Neural progenitor cell (in vitro differentiated cells): ENCODE results near the gene GSTM3. TPM values are rescaled to one million over a fixed set of nuclear protein-coding genes. Genes with fewer than 3 reads are reported as not detected.

Experiments
- DNase-seq: peaks from one replicate; pipeline ENCODE4 v3.0.0-alpha.2; 2016; ENCODE audit warnings: low spot score
- H2AFZ ChIP-seq: fragments of 200-600 bp; sonication (generic); replicated peaks from 2 replicates; pipeline ENCODE4 v1.6.1; 2016; ENCODE audit warnings: antibody characterized with exemption
- H3F3A ChIP-seq: fragments of 200-600 bp; sonication (generic); 2 replicates; pipeline ENCODE4 v1.6.1; 2016; ENCODE audit warnings: antibody characterized with exemption, low read depth
- H3K27ac ChIP-seq: fragments of 200-600 bp; sonication (generic); 2 replicates; pipeline ENCODE4 v1.5.1; 2016; ENCODE audit warnings: mild to moderate bottlenecking
- H3K27me3 ChIP-seq: fragments of 200-600 bp; sonication (generic); 2 replicates; pipeline ENCODE4 v1.6.1; 2016; ENCODE audit warnings: mild to moderate bottlenecking, moderate library complexity
- H3K36me3 ChIP-seq: fragments of 200-600 bp; sonication (generic); 2 replicates; pipeline ENCODE4 v1.5.1; 2016
- H3K4me1 ChIP-seq: fragments of 200-600 bp; sonication (generic); 2 replicates; pipeline ENCODE4 v1.6.1; 2016; ENCODE audit warnings: mixed run types
- H3K4me2 ChIP-seq: fragments of 200-600 bp; sonication (generic); 2 replicates; pipeline ENCODE4 v1.6.1; 2016
- H3K4me3 ChIP-seq: fragments of 200-600 bp; sonication (generic); 2 replicates; pipeline ENCODE4 v1.5.1; 2016
- H3K79me2 ChIP-seq: fragments of 200-600 bp; sonication (generic); 2 replicates; pipeline ENCODE4 v1.6.1; 2016; ENCODE audit warnings: low read depth
- H3K9ac ChIP-seq: fragments of 200-600 bp; sonication (generic); 2 replicates; pipeline ENCODE4 v1.6.1; 2016
- H3K9me3 ChIP-seq: fragments of 200-600 bp; sonication (generic); 2 replicates; pipeline ENCODE4 v1.5.1; 2016; ENCODE audit warnings: low read depth
- H4K20me1 ChIP-seq: fragments of 200-600 bp; sonication (generic); 2 replicates; pipeline ENCODE4 v1.6.1; 2016; ENCODE audit warnings: low read depth
- H3K27ac Mint-ChIP-seq: 3 replicates; pipeline ENCODE4 v1.8.0; 2021; ENCODE audit warnings: mixed read lengths
- H3K27me3 Mint-ChIP-seq: 2 replicates; pipeline ENCODE4 v1.8.0; 2022; ENCODE audit warnings: low read depth, mild to moderate bottlenecking, inconsistent platforms, moderate library complexity, mixed read lengths; ENCODE audit not compliant: insufficient read depth
- H3K36me3 Mint-ChIP-seq: 3 replicates; pipeline ENCODE4 v1.8.0; 2021; ENCODE audit warnings: mixed read lengths
- H3K4me1 Mint-ChIP-seq: 3 replicates; pipeline ENCODE4 v1.8.0; 2021; ENCODE audit warnings: mixed read lengths
- H3K4me3 Mint-ChIP-seq: 3 replicates; pipeline ENCODE4 v1.8.0; 2021; ENCODE audit warnings: mild to moderate bottlenecking, moderate library complexity, mixed read lengths
- H3K9me3 Mint-ChIP-seq: 3 replicates; pipeline ENCODE4 v1.8.0; 2020; ENCODE audit warnings: mixed read lengths
- CTCF ChIP-seq: fragments of 200-600 bp; sonication (generic); IDR thresholded peaks from 2 replicates; pipeline ENCODE4 v1.5.1; 2017; ENCODE audit warnings: antibody characterized with exemption, mild to moderate bottlenecking
- EZH2 ChIP-seq: fragments of 200-600 bp; sonication (generic); IDR thresholded peaks from 2 replicates; pipeline ENCODE4 v1.6.1; 2017; ENCODE audit warnings: antibody characterized with exemption, mild to moderate bottlenecking, moderate library complexity
- EZH2phosphoT487 ChIP-seq: fragments of 200-600 bp; sonication (generic); IDR thresholded peaks from 2 replicates; pipeline ENCODE4 v1.6.1; 2017; ENCODE audit warnings: antibody characterized with exemption
- total RNA-seq: library from RNA; depleted of rRNA; stranded (reverse); fragments of >200 nt; gene quantifications from 2 replicates; pipeline ENCODE4 v1.2.3, GENCODE V29; 2015; ENCODE audit warnings: low replicate concordance

The GSTM3 gene
- total RNA-seq, 1 donor from 2014 or later: 12.9 TPM

GRCh38 chr1:109761227-109762038 is 20.6 kb upstream of the GSTM3 start:
- H3K36me3 Mint-ChIP-seq: no peaks in the 10 kb centered on the region
- H3K9me3 Mint-ChIP-seq: peaks cover 2% of the 10 kb centered on the region

GRCh38 chr1:109760581-109761226 is 19.9 kb upstream of the GSTM3 start:
- H3K9ac ChIP-seq: no peak overlapping the region
- TF ChIP-seq CTCF (no peak), EZH2 (no peak), EZH2phosphoT487 (no peak)
- H3K4me1 ChIP-seq: no peaks in the 10 kb centered on the region
- peak overlapping the region; percentile 72 for H3K27ac Mint-ChIP-seq
- peaks cover 9% of the 10 kb centered on the region for H3K4me1 Mint-ChIP-seq
- no peak overlapping the region for H3K27ac ChIP-seq
- H3K4me3 ChIP-seq: no peak overlapping the region
- H3K27me3 ChIP-seq: no peaks in the 10 kb centered on the region
- no peak overlapping the region for H2AFZ ChIP-seq
- no peaks in the 10 kb centered on the region for H3K9me3 ChIP-seq
- H3K9me3 Mint-ChIP-seq: peaks cover 2% of the 10 kb centered on the region
- DNase-seq: no peak
- no peaks in the 10 kb centered on the region for H3K79me2 ChIP-seq
- no peak overlapping the region for H3K4me2 ChIP-seq
- no peaks in the 10 kb centered on the region for H3F3A ChIP-seq
- no peaks in the 10 kb centered on the region for H4K20me1 ChIP-seq
- no peaks in the 10 kb centered on the region for H3K36me3 Mint-ChIP-seq
- H3K36me3 ChIP-seq: no peaks in the 10 kb centered on the region
- H3K27me3 Mint-ChIP-seq: peaks cover 10% of the 10 kb centered on the region
- peak overlapping the region; percentile 50 for H3K4me3 Mint-ChIP-seq

More at GRCh38 chr1:109761227-109762038, 20.6 kb upstream of the GSTM3 start:
- Histone ChIP-seq H3K9ac (no peak overlapping the region), H3K27ac (no peak overlapping the region), H3K4me2 (no peak overlapping the region), H3F3A (no peaks in the 10 kb centered on the region), H3K27me3 (no peaks in the 10 kb centered on the region), H3K4me3 (no peak overlapping the region), H3K36me3 (no peaks in the 10 kb centered on the region), H3K79me2 (no peaks in the 10 kb centered on the region), H2AFZ (no peak overlapping the region), H3K9me3 (no peaks in the 10 kb centered on the region), H4K20me1 (no peaks in the 10 kb centered on the region), H3K4me1 (no peaks in the 10 kb centered on the region)
- Mint-ChIP-seq H3K27ac (peak overlapping the region; percentile 60), H3K4me1 (peaks cover 9% of the 10 kb centered on the region), H3K27me3 (peaks cover 10% of the 10 kb centered on the region), H3K4me3 (no peak overlapping the region)
- no peak for DNase-seq
- TF ChIP-seq EZH2phosphoT487 (no peak), CTCF (no peak), EZH2 (no peak)

- H3K36me3 Mint-ChIP-seq: no peaks in the 10 kb centered on the region
These were observed 18.9 kb upstream of the GSTM3 start for GRCh38 chr1:109759513-109760334.

More at GRCh38 chr1:109759513-109760334, 18.9 kb upstream of the GSTM3 start:
- no peak overlapping the region for H3K4me2 ChIP-seq
- no peaks in the 10 kb centered on the region for H4K20me1 ChIP-seq
- H3K27ac ChIP-seq: no peak overlapping the region
- Mint-ChIP-seq H3K27me3 (peaks cover 10% of the 10 kb centered on the region), H3K4me1 (peaks cover 9% of the 10 kb centered on the region), H3K4me3 (no peak overlapping the region), H3K27ac (peak overlapping the region; percentile 18), H3K9me3 (peaks cover 2% of the 10 kb centered on the region)
- no peak overlapping the region for H2AFZ ChIP-seq
- H3K36me3 ChIP-seq: no peaks in the 10 kb centered on the region
- H3F3A ChIP-seq: no peaks in the 10 kb centered on the region
- no peak for DNase-seq
- no peak overlapping the region for H3K4me3 ChIP-seq
- no peaks in the 10 kb centered on the region for H3K4me1 ChIP-seq
- TF ChIP-seq CTCF (no peak), EZH2phosphoT487 (no peak), EZH2 (no peak)
- H3K9me3 ChIP-seq: no peaks in the 10 kb centered on the region
- H3K27me3 ChIP-seq: no peaks in the 10 kb centered on the region
- H3K9ac ChIP-seq: no peak overlapping the region
- H3K79me2 ChIP-seq: no peaks in the 10 kb centered on the region
